ENCODE results near the gene ZMYND15.

ZMYND15 gene

GRCh38 chr17:4715063-4715744, 24.4 kb upstream of the ZMYND15 start:
- no peak for DNase-seq (ENCODE audit: low read depth in 2 of 2)

GRCh38 chr17:4716081-4716480, 23.6 kb upstream of the ZMYND15 start:
- DNase-seq (ENCODE audit: low read depth in 2 of 2), result no peak

- DNase-seq (ENCODE audit: low read depth in 2 of 2), result no peak
Measured at GRCh38 chr17:4717791-4718190, 21.8 kb upstream of the ZMYND15 start.

- no peak for DNase-seq (ENCODE audit: low read depth in 2 of 2)
Measured at GRCh38 chr17:4718276-4718675, 21.4 kb upstream of the ZMYND15 start.

- DNase-seq (ENCODE audit: low read depth in 2 of 2), result no peak
Measured at GRCh38 chr17:4719146-4719545, 20.5 kb upstream of the ZMYND15 start.

GRCh38 chr17:4719684-4720221, 19.9 kb upstream of the ZMYND15 start:
- no peak for DNase-seq (ENCODE audit: low read depth in 2 of 2)

GRCh38 chr17:4720787-4721186, 18.8 kb upstream of the ZMYND15 start:
- DNase-seq (ENCODE audit: low read depth in 2 of 2), result no peak

- no peak for DNase-seq (ENCODE audit: low read depth in 2 of 2)
Measured at GRCh38 chr17:4721203-4722135, 18.2 kb upstream of the ZMYND15 start.

- DNase-seq (ENCODE audit: low read depth in 2 of 2), result no peak
Measured at GRCh38 chr17:4722678-4723240, 16.9 kb upstream of the ZMYND15 start.

- no peak for DNase-seq (ENCODE audit: low read depth in 2 of 2)
Measured at GRCh38 chr17:4724650-4725049, 15.0 kb upstream of the ZMYND15 start.

GRCh38 chr17:4725646-4726310, 13.9 kb upstream of the ZMYND15 start:
- DNase-seq (ENCODE audit: low read depth in 2 of 2), result no peak

- no peak for DNase-seq (ENCODE audit: low read depth in 2 of 2)
Measured at GRCh38 chr17:4728124-4728523, 11.5 kb upstream of the ZMYND15 start.

- no peak for DNase-seq (ENCODE audit: low read depth in 2 of 2)
Measured at GRCh38 chr17:4733073-4733531, 6.5 kb upstream of the ZMYND15 start.

GRCh38 chr17:4734857-4735475, 4.7 kb upstream of the ZMYND15 start:
- DNase-seq (ENCODE audit: low read depth in 2 of 2), result no peak

- DNase-seq (ENCODE audit: low read depth in 2 of 2), result no peak
Measured at GRCh38 chr17:4735876-4736651, 3.6 kb upstream of the ZMYND15 start.

- DNase-seq (ENCODE audit: low read depth in 2 of 2), result no peak
Measured at GRCh38 chr17:4738136-4739121, 1.2 kb upstream of the ZMYND15 start.

GRCh38 chr17:4740025-4740351, 355 bp downstream of the ZMYND15 start:
- no peak for DNase-seq (ENCODE audit: low read depth in 2 of 2)

- DNase-seq (ENCODE audit: low read depth in 2 of 2), result no peak
Measured at GRCh38 chr17:4740584-4740983, 951 bp downstream of the ZMYND15 start.

- DNase-seq (ENCODE audit: low read depth in 2 of 2), result no peak
Measured at GRCh38 chr17:4741544-4741943, 1.9 kb downstream of the ZMYND15 start.
